PC-3 (cell line): ENCODE data around the gene SENP1. TPM values are rescaled to one million over a fixed set of nuclear protein-coding genes. Genes with fewer than 3 reads are reported as not detected.

Experiments used
- ATAC-seq: fragments of 200-7000 bp; cut with Tn5 transposase; 2 replicates; pipeline ENCODE4 v1.9.1; 2020; ENCODE audit warnings: mild to moderate bottlenecking, moderate library complexity
- BruUV-seq: library from RNA; stranded (reverse); fragments of 400-500 nt; replicated peaks from 2 replicates; lab custom pipeline; 2021; lab: Mats Ljungman, UMichigan
- CTCF ChIA-PET: fragments of 300-600 bp; sonication (Branson Sonifier 250); formaldehyde crosslinking; loops from one replicate; lab custom pipeline; 2022; ENCODE audit warnings: antibody characterized with exemption; lab: Charles Lee
- POLR2A ChIA-PET: fragments of 300-600 bp; sonication (Branson Sonifier 250); formaldehyde crosslinking; loops from one replicate; lab custom pipeline; 2022; ENCODE audit warnings: antibody characterized with exemption; ENCODE audit not compliant: unreplicated experiment; lab: Charles Lee
- DNase-seq: peaks from one replicate; pipeline ENCODE4 v3.0.0-alpha.2; 2015
- H2AFZ ChIP-seq: fragments of 300-600 bp; sonication (generic); 2 replicates; pipeline ENCODE4 v1.6.0; 2016; ENCODE audit warnings: antibody characterized with exemption, low read length
- H3F3A ChIP-seq: fragments of 300-600 bp; sonication (generic); one replicate; pipeline ENCODE4 v1.6.0; 2017; ENCODE audit warnings: antibody characterized with exemption, low read length, control low read depth, mild to moderate bottlenecking; ENCODE audit not compliant: unreplicated experiment
- H3K27ac ChIP-seq: fragments of 300-600 bp; sonication (generic); 2 replicates; pipeline ENCODE4 v1.5.1; 2016; ENCODE audit warnings: mild to moderate bottlenecking, low read length
- H3K27me3 ChIP-seq: fragments of 300-600 bp; sonication (generic); 2 replicates; pipeline ENCODE4 v1.6.1; 2016; ENCODE audit warnings: low read length, mixed read lengths
- H3K36me3 ChIP-seq: fragments of 300-600 bp; sonication (generic); 2 replicates; pipeline ENCODE4 v1.6.1; 2016; ENCODE audit warnings: low read depth, mixed run types, low read length, mixed read lengths
- H3K4me1 ChIP-seq: fragments of 300-600 bp; sonication (generic); 2 replicates; pipeline ENCODE4 v1.5.1; 2016; ENCODE audit warnings: low read length; ENCODE audit not compliant: insufficient read depth
- H3K4me2 ChIP-seq: fragments of 300-600 bp; sonication (generic); 2 replicates; pipeline ENCODE4 v1.6.0; 2016; ENCODE audit warnings: low read length
- H3K4me3 ChIP-seq: fragments of 300-600 bp; sonication (generic); 2 replicates; pipeline ENCODE4 v1.5.1; 2016; ENCODE audit warnings: mild to moderate bottlenecking, low read length, mixed read lengths
- H3K79me2 ChIP-seq: fragments of 300-600 bp; sonication (generic); 2 replicates; pipeline ENCODE4 v1.6.1; 2017; ENCODE audit warnings: low read length, mixed read lengths
- H3K9ac ChIP-seq: fragments of 300-600 bp; sonication (generic); 2 replicates; pipeline ENCODE4 v1.6.0; 2016; ENCODE audit warnings: mild to moderate bottlenecking, low read length
- H3K9me2 ChIP-seq: fragments of 300-600 bp; sonication (generic); replicated peaks from 2 replicates; pipeline ENCODE4 v1.6.1; 2016; ENCODE audit warnings: mixed run types, low read length, mixed read lengths
- H3K9me3 ChIP-seq: fragments of 300-600 bp; sonication (generic); 2 replicates; pipeline ENCODE4 v1.6.1; 2016; ENCODE audit warnings: low read length, mixed read lengths
- H4K20me1 ChIP-seq: fragments of 300-600 bp; sonication (generic); 2 replicates; pipeline ENCODE4 v1.6.1; 2016; ENCODE audit warnings: low read length, mixed read lengths
- CTCF ChIP-seq: fragments of 300-600 bp; sonication (generic); conservative IDR thresholded peaks from 2 replicates; pipeline ENCODE4 v1.5.1; 2017; ENCODE audit warnings: antibody characterized with exemption, low read depth, mild to moderate bottlenecking, low read length
- EZH2 ChIP-seq: fragments of 300-600 bp; sonication (generic); IDR thresholded peaks from one replicate; pipeline ENCODE4 v1.6.1; 2017; ENCODE audit warnings: antibody characterized with exemption, mild to moderate bottlenecking, low read length; ENCODE audit not compliant: unreplicated experiment
- EZH2phosphoT487 ChIP-seq: fragments of 300-600 bp; sonication (generic); IDR thresholded peaks from 2 replicates; pipeline ENCODE4 v1.6.1; 2018; ENCODE audit warnings: mild to moderate bottlenecking, antibody characterized with exemption, low read length, borderline replicate concordance
- intact Hi-C: fragments of 100-400 bp; cut with micrococcal nuclease; formaldehyde crosslinking; loops from 2 replicates; pipeline ENCODE4 v1.9.0; 2023
- total RNA-seq: library from RNA; depleted of rRNA; stranded (reverse); fragments of >200 nt; gene quantifications from 2 replicates; pipeline ENCODE4 v1.2.3, GENCODE V29; 2014

Gene SENP1
- total RNA-seq, 1 experiment from 2014 or later: 20.9 TPM

DNA sequence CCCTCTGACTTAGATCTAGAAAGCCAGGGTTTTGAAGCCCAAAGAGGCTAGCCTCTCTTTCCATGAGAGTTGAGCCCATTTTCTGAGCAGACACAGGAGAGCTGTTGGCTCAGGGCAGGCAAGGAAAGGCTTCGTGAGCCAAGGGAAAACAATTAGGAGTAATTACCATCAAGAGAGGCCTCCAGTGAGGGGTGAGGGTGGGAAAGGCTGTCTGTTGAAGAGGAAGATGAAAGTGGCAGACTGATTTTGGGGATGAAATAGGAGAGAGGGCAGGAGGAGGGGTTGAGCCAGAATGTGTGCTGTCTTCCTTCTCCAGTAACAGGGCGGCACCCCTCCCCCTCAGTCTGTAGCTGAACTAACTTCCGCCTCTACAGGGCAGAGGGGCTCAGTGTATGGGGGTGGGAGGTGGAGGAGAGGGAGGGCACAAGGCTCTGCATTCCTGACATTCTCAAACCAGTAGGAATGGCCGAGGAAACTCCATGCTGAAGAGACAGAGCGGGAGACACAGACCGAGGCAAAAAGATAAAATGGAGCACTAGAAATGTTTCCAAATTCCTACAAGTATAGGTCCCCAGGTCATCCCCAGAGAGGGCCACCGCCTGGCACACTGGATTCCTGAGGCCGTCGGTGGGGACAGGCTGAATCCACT, 68.5 kb downstream of the SENP1 start:
- H3K4me2 ChIP-seq: no peak overlapping the region
- H3K27ac ChIP-seq: no peak overlapping the region
- no peaks in the 10 kb centered on the region for H3K36me3 ChIP-seq
- CTCF ChIA-PET: no interaction called here
- DNase-seq: no peak
- H4K20me1 ChIP-seq: no peaks in the 10 kb centered on the region
- no peak overlapping the region for H3K9ac ChIP-seq
- no peaks in the 10 kb centered on the region for H3K27me3 ChIP-seq
- intact Hi-C loops: no loop called here
- TF ChIP-seq EZH2phosphoT487 (no peak), EZH2 (no peak), CTCF (no peak)
- H2AFZ ChIP-seq: no peak overlapping the region
- no peak overlapping the region for H3K4me3 ChIP-seq
- POLR2A ChIA-PET: no interaction called here
- BruUV-seq: no TSS peak
- H3F3A ChIP-seq: no peaks in the 10 kb centered on the region
- H3K79me2 ChIP-seq: no peaks in the 10 kb centered on the region
- no peaks in the 10 kb centered on the region for H3K9me3 ChIP-seq
- peaks cover 8% of the 10 kb centered on the region; the same call in 1 of the 2 replicates for H3K4me1 ChIP-seq
- no peaks in the 10 kb centered on the region for H3K9me2 ChIP-seq
- no peak for ATAC-seq

- H3K27ac ChIP-seq: no peak overlapping the region
- H3K79me2 ChIP-seq: no peaks in the 10 kb centered on the region
- H3K4me1 ChIP-seq: peaks cover 8% of the 10 kb centered on the region; the same call in 1 of the 2 replicates
- ChIA-PET POLR2A (no interaction called here), CTCF (no interaction called here)
- H2AFZ ChIP-seq: no peak overlapping the region
- no peaks in the 10 kb centered on the region for H3K36me3 ChIP-seq
- H3K9ac ChIP-seq: no peak overlapping the region
- no peak for DNase-seq
- intact Hi-C loops: no loop called here
- no peak overlapping the region for H3K4me3 ChIP-seq
- BruUV-seq: no TSS peak
- H4K20me1 ChIP-seq: no peaks in the 10 kb centered on the region
- no peaks in the 10 kb centered on the region for H3K27me3 ChIP-seq
- H3K9me3 ChIP-seq: no peaks in the 10 kb centered on the region
- TF ChIP-seq EZH2: no peak
- no peak for TF ChIP-seq CTCF
- no peak for TF ChIP-seq EZH2phosphoT487
- H3F3A ChIP-seq: no peaks in the 10 kb centered on the region
- no peak for ATAC-seq
- no peak overlapping the region for H3K4me2 ChIP-seq
- H3K9me2 ChIP-seq: no peaks in the 10 kb centered on the region
Measured at GRCh38 chr12:48036818-48037217, 69.1 kb downstream of the SENP1 start.
